HepG2 (cell line): ENCODE results near the gene NUDT3. TPM values are rescaled to one million over a fixed set of nuclear protein-coding genes. Genes with fewer than 3 reads are reported as not detected.

Experiments
- ATM ChIP-seq: fragments of 450-650 bp; IDR thresholded peaks from 2 replicates; pipeline ENCODE4 v1.7.1; 2017; ENCODE audit warnings: mild to moderate bottlenecking, borderline replicate concordance
- CEBPB ChIP-seq: IDR thresholded peaks from 2 replicates; pipeline ENCODE4 v1.6.1; 2011; ENCODE audit warnings: low read depth, low read length, improper control_type of control experiment, borderline replicate concordance
- FOXP1 ChIP-seq, 2 experiments: fragments of 450-650 bp in 1 of 2; IDR thresholded peaks; 2 replicates each; pipeline ENCODE4 v1.6.1; 2017 to 2018; ENCODE audit warnings: antibody characterized with exemption in 1 of 2
- NR3C1 ChIP-seq: sonication (generic); formaldehyde crosslinking; IDR thresholded peaks from 2 replicates; pipeline ENCODE4 v1.4.0; 2020; ENCODE audit warnings: missing genetic modification reagents
- SALL1 ChIP-seq: sonication (generic); formaldehyde crosslinking; IDR thresholded peaks from 2 replicates; pipeline ENCODE4 v1.8.0; 2022; ENCODE audit warnings: mild to moderate bottlenecking, missing genetic modification reagents
- SOX6 ChIP-seq, 2 experiments: fragments of 450-650 bp in 1 of 2; sonication (generic) in 1 of 2; formaldehyde crosslinking in 1 of 2; IDR thresholded peaks; 2 replicates each; pipeline versions ENCODE4 v1.4.0 to v1.6.1; 2017 to 2020; ENCODE audit warnings: antibody characterized with exemption in 1 of 2, mild to moderate bottlenecking in 1 of 2, missing genetic modification reagents in 1 of 2
- ZNF121 ChIP-seq: sonication (generic); formaldehyde crosslinking; IDR thresholded peaks from 2 replicates; pipeline ENCODE4 v1.5.0; 2020; ENCODE audit warnings: mild to moderate bottlenecking, missing genetic modification reagents
- ZNF317 ChIP-seq: sonication (generic); formaldehyde crosslinking; IDR thresholded peaks from 2 replicates; pipeline ENCODE4 v1.5.0; 2020; ENCODE audit warnings: mild to moderate bottlenecking, missing genetic modification reagents
- polyA plus RNA-seq, 8 experiments: library from polyadenylated mRNA; depleted of rRNA in 3 of 8; stranded (reverse) in 7 of 8; unstranded in 1 of 8; fragments of >200 nt; fragmentation: Illumina TruSeq in 4 of 8; extraction: Trizol in 4 of 8; gene quantifications; 2 replicates each; pipeline versions ENCODE4 v1.2.1 to v1.2.3, GENCODE V29; 2011 to 2016; ENCODE audit warnings: low read depth in 4 of 8, missing spikeins in 1 of 8, mixed read lengths in 1 of 8; ENCODE audit not compliant: insufficient read depth in 1 of 8
- total RNA-seq, 5 experiments: library from RNA; depleted of rRNA; stranded (reverse); fragments of >200 nt; fragmentation: Illumina TruSeq; extraction: Trizol; gene quantifications; 2 replicates each; pipeline ENCODE4 v1.2.3, GENCODE V29; 2016; ENCODE audit warnings: low read depth in 1 of 5
- TF ChIP-seq, protein P1 (sequence below), 2 experiments: fragments of 450-650 bp in 1 of 2; sonication (generic) in 1 of 2; formaldehyde crosslinking in 1 of 2; IDR thresholded peaks; 2 replicates each; pipeline versions ENCODE4 v1.6.1 to v1.8.0; 2016 to 2022; ENCODE audit warnings: antibody characterized with exemption in 1 of 2, mild to moderate bottlenecking in 1 of 2, missing genetic modification reagents in 1 of 2
- TF ChIP-seq, protein P2 (sequence below): sonication (generic); IDR thresholded peaks from 2 replicates; pipeline ENCODE4 v1.6.1; 2016; ENCODE audit warnings: low read depth, borderline replicate concordance
- TF ChIP-seq, protein P3 (sequence below): sonication (generic); formaldehyde crosslinking; IDR thresholded peaks from 2 replicates; pipeline ENCODE4 v1.4.0; 2020; ENCODE audit warnings: missing genetic modification reagents

NUDT3 gene
- total and polyA plus RNA-seq, 2 of the 13 experiments (the other 11 are each of a cell fraction or from before 2014, with no cell fraction given): 20.2 to 20.6 TPM

DNA sequence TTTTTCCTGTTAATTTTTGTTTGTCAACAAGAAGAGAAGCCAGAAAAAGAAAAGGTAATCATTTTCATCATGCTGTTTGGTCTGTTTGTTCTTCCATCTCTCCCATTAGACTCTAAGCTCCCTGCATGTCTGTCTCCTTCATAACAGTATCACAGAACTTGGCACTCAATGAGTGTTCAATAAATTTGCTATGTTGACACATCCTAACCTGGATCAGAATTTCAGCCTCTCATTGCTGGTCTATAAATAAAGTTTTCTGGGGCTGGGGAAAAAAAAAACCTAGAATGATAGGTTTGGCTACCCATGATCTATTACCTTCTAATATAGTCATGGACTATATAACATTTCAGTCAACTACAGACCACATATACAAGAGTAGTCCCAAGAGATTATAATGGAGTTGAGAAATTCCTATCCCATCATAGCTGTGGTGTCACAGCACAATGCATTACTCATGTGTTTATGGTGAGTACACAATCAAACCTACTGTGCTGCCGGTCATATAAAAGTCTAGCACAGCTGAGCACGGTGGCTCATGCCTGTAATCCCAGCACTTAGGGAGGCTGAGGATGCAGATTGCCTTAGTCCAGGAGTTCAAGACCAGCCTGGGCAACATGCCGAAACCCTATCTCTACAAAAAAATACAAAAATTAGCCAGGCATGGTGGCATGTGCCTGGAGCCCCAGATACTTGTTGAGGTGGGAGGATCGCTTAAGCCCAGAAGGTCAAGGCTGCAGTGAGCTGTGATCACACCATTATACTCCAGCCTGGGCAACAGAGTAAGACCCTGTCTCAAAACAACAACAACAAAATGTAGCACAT, 5.9 kb downstream of the NUDT3 start (continued):
- TF ChIP-seq, protein P1, sequence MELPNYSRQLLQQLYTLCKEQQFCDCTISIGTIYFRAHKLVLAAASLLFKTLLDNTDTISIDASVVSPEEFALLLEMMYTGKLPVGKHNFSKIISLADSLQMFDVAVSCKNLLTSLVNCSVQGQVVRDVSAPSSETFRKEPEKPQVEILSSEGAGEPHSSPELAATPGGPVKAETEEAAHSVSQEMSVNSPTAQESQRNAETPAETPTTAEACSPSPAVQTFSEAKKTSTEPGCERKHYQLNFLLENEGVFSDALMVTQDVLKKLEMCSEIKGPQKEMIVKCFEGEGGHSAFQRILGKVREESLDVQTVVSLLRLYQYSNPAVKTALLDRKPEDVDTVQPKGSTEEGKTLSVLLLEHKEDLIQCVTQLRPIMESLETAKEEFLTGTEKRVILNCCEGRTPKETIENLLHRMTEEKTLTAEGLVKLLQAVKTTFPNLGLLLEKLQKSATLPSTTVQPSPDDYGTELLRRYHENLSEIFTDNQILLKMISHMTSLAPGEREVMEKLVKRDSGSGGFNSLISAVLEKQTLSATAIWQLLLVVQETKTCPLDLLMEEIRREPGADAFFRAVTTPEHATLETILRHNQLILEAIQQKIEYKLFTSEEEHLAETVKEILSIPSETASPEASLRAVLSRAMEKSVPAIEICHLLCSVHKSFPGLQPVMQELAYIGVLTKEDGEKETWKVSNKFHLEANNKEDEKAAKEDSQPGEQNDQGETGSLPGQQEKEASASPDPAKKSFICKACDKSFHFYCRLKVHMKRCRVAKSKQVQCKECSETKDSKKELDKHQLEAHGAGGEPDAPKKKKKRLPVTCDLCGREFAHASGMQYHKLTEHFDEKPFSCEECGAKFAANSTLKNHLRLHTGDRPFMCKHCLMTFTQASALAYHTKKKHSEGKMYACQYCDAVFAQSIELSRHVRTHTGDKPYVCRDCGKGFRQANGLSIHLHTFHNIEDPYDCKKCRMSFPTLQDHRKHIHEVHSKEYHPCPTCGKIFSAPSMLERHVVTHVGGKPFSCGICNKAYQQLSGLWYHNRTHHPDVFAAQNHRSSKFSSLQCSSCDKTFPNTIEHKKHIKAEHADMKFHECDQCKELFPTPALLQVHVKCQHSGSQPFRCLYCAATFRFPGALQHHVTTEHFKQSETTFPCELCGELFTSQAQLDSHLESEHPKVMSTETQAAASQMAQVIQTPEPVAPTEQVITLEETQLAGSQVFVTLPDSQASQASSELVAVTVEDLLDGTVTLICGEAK (IDR thresholded peaks at IDR 0.05): peak; percentile 68
- TF ChIP-seq, protein P1 (CRISPR knock-in tag; IDR thresholded peaks at IDR 0.05): no peak
- TF ChIP-seq SOX6 (IDR thresholded peaks at IDR 0.05) (no peak), SOX6 (CRISPR knock-in tag; IDR thresholded peaks at IDR 0.05) (no peak), CEBPB (peak; percentile 4; the same call in 1 of the 2 replicates), ZNF317 (CRISPR knock-in tag) (0 out of 2 replicates have a peak, but pooled peaks have one; percentile 9), ZNF121 (peak; percentile 93), ATM (no peak), FOXP1 (IDR thresholded peaks at IDR 0.05) (no peak), FOXP1 (CRISPR knock-in tag; IDR thresholded peaks at IDR 0.05) (0 out of 2 replicates have a peak, but pooled peaks have one; percentile 28), SALL1 (CRISPR knock-in tag) (0 out of 2 replicates have a peak, but pooled peaks have one; percentile 18), NR3C1 (no peak)
- TF ChIP-seq, protein P2, sequence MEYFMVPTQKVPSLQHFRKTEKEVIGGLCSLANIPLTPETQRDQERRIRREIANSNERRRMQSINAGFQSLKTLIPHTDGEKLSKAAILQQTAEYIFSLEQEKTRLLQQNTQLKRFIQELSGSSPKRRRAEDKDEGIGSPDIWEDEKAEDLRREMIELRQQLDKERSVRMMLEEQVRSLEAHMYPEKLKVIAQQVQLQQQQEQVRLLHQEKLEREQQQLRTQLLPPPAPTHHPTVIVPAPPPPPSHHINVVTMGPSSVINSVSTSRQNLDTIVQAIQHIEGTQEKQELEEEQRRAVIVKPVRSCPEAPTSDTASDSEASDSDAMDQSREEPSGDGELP: peak; percentile 33; the same call in 1 of the 2 replicates
- TF ChIP-seq, protein P3, sequence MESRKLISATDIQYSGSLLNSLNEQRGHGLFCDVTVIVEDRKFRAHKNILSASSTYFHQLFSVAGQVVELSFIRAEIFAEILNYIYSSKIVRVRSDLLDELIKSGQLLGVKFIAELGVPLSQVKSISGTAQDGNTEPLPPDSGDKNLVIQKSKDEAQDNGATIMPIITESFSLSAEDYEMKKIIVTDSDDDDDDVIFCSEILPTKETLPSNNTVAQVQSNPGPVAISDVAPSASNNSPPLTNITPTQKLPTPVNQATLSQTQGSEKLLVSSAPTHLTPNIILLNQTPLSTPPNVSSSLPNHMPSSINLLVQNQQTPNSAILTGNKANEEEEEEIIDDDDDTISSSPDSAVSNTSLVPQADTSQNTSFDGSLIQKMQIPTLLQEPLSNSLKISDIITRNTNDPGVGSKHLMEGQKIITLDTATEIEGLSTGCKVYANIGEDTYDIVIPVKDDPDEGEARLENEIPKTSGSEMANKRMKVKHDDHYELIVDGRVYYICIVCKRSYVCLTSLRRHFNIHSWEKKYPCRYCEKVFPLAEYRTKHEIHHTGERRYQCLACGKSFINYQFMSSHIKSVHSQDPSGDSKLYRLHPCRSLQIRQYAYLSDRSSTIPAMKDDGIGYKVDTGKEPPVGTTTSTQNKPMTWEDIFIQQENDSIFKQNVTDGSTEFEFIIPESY (CRISPR knock-in tag): peak; percentile 11; the same call in 1 of the 2 replicates
